DMS79 treated with DMSO at 0.1 percent for 48 hours (cell line): ENCODE data around the gene RABGAP1L.
"Not testable (repeated sequence)": the region's sequence is repeated elsewhere in the genome, so short reads cannot be mapped to it uniquely, and the experiment has no call there.

Source experiments
- DNase-seq: peaks from one replicate; lab custom pipeline; 2025; lab: John Stamatoyannopoulos, UW

Gene RABGAP1L

DNA sequence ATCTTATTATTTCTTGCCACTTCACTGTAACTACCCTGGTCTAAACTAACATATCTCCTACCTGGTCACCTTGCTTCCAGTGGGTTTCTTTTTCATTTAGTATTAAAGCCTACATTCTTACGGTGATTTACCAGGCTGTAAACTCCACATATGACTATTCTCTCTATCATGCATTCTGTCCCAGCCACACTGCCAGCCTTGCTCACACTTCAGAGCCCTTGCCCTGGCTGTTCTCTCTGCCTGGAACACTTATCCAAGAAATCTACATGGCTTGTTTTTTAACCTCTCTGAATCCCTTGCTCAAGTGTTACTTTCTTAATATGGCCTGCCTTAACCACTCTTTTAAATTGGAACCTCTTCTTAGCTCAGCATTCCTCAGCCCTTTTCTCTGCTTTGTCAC is 501.2 kb downstream of the RABGAP1L start:
- no peak for DNase-seq

DNA sequence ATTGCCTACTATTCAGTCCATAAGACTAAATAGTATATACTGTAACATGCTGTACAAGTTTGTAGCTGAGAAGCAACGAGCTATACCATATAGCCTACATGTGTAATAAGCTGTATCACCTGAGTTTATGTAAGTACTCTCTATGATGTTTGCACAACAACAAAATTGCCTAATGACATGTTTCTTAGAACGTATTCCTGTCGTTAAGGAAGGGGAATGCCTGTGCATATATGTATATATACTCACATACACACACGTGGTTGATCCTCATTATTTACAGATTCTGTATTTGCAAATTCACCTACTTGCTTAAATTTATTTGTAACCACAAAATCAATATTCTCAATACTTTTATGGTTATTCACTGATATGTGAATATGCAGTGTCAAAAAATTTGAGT is 504.0 kb downstream of the RABGAP1L start:
- DNase-seq: no peak

DNA sequence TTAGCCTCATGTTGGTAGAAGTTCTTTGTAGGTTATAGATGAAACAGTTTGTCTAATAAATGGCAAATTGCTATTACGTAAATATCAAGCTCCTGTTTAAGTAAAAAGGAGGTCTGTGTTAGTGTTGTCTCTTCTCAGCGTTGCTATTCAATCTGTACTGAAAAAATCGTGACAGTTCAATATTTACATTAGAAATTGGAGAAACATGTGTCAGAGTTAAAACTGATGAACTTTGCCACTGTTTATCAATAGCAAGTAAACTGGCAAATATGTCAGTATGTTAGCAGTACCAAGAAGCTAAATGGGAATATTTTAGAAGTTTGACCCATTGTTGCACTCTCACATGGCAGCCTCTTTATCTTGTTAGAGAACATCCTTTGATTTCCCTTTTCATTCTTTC is 506.9 kb downstream of the RABGAP1L start:
- DNase-seq: no peak

- DNase-seq: no peak
Measured at GRCh38 chr1:174671826-174672225, 512.5 kb downstream of the RABGAP1L start.

- DNase-seq: no peak
Measured at GRCh38 chr1:174676856-174677255, 517.5 kb downstream of the RABGAP1L start.

GRCh38 chr1:174678657-174679056 is 519.3 kb downstream of the RABGAP1L start:
- no peak for DNase-seq

DNA sequence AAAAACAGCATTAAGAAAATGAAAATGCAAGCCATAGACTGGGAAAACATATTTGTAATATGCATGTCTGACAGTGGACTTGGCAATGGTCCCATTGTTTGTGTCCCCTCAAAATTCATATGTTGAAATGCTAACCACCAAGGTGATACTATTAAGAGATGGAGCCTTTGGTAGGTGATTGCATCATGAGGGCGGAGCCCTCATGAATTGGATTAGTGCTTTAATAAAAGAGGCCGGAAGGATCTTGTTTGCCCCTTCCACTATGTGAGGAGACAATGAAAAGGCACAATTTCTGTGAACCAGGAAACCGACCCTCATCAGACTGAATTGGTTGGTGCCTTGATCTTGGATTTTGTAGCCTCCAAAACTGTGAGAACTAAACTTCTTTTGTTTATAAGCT is 520.8 kb downstream of the RABGAP1L start:
- no peak for DNase-seq

DNA sequence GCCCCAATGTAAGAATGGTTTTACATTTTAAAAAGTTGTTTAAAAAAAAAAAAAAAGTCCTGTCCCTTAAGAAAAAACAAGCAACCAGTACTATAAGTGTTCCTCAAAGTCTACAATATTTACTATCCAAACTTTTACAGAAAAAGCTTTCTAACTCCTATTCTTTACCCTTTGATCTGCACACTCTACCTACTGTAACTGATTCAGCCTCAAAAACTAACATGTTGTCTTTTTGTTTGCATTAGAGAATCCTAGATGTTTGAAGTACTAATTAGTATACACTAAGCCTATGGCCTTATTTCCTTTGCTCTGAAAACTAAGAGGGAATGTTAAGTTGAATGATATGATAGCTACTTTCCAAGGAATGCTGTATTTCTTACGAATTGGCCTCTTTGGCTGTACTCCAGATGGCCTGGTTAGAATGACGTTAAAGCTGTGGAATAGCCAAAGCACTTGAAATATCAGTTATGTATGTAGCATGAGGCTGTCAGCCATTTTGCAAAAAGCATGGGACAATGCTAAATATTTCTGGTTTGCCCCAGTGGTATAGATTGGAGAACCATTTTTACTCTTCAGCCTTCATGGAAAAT is 523.2 kb downstream of the RABGAP1L start:
- no peak for DNase-seq

GRCh38 chr1:174686213-174686612 is 526.9 kb downstream of the RABGAP1L start:
- DNase-seq: no peak

GRCh38 chr1:174689524-174689923 is 530.2 kb downstream of the RABGAP1L start:
- no peak for DNase-seq

DNA sequence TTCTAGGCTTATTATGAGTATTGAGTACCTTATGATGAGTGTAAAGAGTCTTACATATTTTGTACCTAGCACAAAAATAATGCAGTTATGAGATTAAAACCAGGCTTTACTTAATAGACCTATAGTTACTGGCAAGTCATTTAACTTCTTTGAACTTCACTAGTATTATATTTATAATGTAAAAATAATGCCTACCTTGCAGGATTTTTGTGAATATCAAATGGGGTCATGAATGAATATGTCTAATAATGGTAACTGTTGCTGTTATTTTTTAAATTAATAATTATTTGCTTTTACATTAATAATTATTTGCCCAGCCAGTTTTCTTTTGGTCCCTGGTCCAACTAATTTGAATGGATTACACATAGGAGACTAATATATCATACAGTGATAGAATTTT is 530.9 kb downstream of the RABGAP1L start:
- DNase-seq: no peak

DNA sequence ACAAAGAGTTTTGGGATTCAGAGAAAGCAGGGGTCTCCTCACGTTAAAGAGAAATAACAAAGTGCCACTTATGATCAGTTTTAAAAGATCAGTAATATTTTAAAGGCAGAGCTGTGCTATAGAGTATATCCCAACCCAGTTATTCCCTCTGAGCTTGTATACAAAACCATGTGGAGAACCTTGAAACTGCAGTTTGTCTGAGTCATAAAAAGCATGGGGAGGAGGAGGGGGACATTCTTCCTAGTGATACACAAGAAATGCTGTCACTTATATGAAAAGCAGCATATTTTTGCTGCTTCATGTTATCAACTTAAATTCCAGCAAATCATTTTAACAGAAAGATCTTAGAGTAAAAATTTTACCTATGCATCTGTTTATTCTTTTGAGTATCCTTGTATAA is 533.0 kb downstream of the RABGAP1L start:
- DNase-seq: no peak

DNA sequence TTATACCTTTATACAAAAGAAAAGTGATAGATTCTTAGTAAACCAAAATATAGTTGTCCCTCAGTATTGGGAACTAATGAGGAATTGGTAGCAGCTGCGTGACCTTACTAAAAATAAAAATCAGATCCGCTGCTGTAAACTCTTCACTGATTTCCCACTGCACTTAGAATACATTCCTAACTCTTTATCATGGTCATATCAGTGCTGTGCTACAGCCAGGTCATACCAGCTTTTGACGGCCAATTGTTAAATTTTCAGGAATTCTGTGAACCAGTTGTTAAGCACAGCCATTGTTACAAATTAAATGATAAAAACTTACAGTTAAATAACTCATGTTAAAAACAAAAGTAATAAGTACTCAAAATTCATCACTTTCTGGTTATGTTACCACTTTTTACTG is 533.8 kb downstream of the RABGAP1L start:
- DNase-seq: no peak

GRCh38 chr1:174693539-174693938 is 534.2 kb downstream of the RABGAP1L start:
- not testable (repeated sequence) for DNase-seq

DNA sequence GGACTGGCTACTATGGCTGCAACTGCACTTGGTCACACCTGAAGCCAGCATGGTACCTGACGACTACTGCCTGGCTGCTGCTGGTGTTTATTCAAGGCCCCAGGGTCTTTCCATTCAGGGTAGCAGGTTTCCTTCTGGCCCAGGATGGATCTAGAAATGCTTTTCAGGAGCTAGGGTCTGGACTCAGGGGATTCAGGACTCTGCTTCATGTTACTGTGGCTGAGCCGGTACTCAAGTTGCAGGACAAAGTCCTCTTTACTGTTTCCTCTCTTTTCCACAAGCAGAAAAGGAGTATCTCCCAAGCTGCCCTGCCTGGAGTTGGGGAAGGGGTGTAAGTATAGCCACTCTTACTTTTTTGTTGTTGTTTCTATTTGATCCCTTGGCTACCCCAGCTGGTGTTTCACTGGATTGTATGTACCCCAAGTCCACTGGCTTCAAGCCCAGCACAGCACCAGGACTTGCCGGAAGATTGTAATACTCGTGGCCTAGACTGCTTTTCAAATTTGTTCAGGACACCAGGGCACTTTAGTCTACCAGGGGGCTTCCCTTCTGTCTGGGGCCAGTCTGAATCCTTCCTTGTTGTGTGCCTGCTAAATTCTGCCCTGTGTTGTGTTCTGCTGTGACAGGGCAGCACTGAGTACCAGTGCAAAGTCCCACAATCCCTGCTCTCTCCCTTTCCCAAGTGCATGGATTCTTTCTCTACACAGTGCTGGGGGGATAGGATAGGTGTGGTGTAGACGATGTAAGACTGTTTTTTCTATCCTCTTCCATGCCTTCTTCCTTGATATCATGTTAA is 536.9 kb downstream of the RABGAP1L start:
- no peak for DNase-seq

DNA sequence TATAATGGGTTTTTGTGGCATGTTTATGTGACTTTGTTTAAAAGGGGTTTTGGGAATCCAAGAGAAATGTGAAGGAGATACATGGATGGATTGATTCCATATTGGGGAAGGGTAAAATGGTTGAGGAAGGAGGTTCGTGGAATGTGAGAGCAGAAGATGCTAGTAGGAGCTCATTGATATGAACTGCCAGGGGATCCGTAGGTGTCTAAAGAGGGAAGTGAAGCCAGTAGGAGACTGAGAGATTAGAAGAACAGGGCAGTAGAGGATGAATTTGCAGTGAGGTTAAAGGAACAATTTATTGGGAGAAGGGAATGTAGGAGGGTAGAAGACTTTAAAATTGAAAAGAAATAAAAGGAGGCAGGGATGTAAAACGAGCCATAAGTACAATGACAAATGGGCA is 541.0 kb downstream of the RABGAP1L start:
- no peak for DNase-seq

DNA sequence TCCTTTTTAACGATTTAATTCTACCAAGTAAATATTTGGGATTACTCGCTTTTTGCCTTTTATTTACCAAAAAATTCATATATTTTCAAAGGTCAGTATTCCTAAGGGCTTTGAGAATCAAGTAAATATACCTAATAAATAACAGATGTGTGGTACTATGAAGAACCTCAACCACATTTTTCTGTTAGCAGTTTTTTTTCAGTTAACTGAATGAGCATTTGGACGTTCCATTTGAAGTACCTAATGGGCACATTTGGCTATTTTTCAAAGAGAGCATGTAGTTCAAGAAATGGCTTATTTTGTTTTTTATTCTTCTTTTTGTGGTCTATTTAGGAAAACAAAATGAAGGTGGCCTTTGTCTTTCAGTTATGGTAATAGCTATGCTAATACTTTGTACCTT is 541.5 kb downstream of the RABGAP1L start:
- DNase-seq: no peak

GRCh38 chr1:174701565-174701964 is 542.2 kb downstream of the RABGAP1L start:
- no peak for DNase-seq

GRCh38 chr1:174702011-174702410 is 542.7 kb downstream of the RABGAP1L start:
- DNase-seq: peak; percentile 8

- no peak for DNase-seq
Measured at GRCh38 chr1:174703309-174703708, 544.0 kb downstream of the RABGAP1L start.

DNA sequence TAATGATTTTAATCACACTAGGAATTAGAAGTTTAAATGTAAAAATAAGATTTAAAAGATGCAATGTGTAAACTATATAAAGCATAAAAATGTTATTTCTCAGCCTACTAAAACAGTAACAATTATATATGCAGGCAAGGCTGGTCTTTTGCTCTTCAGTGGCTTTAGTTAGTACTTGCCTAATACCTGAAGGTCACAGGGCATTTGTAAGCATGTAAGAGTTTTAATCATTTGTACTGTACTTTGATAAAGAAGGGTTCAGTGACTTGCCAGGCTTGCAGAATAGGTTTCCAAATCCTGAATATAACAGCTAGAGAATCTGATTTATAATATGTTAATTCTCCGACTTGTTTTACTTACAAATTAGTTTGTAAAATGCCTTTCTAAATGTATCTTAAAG is 545.0 kb downstream of the RABGAP1L start:
- no peak for DNase-seq

DNA sequence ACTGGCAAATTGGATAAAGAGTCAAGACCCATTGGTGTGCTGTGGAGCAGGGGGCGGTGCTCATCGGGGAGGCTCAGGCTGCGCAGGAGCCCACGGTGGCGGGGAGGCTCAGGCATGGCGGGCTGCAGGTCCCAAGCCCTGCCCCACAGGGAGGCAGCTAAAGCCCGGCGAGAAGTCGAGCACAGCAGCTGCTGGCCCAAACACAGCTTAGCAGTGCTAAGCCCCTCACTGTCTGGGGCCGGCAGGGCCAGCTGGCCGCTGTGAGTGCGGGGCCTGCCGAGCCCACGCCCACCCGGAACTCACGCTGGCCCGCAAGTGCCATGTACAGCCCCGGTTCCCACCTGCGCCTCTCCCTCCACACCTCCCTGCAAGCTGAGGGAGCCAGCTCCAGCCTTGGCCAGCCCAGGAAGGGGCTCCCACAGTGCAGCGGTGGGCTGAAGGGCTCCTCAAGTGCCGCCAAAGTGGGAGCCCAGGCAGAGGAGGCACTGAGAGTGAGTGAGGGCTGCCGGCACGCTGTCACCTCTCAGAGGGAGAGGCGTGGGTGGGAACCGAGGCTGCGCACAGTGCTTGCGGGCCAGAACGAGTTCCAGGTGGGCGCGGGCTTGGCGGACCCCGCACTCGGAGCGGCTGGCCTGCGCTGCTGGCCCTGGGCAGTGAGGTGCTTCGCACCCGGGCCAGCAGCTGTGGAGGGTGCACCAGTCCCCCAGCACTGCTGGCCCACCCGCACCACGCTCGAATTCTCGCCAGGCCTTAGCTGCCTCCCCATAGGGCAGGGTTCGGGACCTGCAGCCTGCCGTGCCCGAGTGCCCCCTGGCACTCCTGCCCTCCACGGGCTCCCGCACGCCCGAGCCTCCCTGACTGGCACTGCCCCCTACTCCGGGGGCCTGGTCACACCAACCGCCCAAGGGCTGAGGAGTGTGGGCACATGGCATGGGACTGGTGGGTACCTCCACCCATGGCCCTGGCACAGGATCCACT is 551.8 kb downstream of the RABGAP1L start:
- no peak for DNase-seq

DNA sequence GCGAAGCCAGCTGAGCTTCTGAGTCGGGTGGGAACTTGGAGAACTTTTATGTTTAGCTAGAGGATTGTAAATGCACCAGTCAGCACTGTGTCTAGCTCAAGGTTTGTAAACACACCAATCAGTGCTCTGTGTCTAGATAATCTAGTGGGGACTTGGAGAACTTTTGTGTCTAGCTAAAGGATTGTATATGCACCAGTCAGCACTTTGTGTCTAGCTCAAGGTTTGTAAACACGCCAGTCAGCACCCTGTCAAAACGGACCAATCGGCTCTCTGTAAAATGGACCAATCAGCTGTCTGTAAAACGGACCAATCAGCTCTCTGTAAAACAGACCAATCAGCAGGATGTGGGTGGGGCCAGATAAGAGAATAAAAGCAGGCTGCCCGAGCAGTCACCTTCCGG is 552.5 kb downstream of the RABGAP1L start:
- not testable (repeated sequence) for DNase-seq
